Measurements from ENCODE around the gene CRYBA4. TPM values are rescaled to one million over a fixed set of nuclear protein-coding genes. Genes with fewer than 3 reads are reported as not detected.

Gene CRYBA4
- total and polyA plus RNA-seq, 2 of the 13 experiments (the other 11 are each of a cell fraction or from before 2014, with no cell fraction given): not detected

- intact Hi-C loops (cut with micrococcal nuclease; ENCODE audit: unreplicated experiment): no loop called here
- ChIA-PET POLR2A (no interaction called here), CTCF (ENCODE audit: low intra/inter-chr PET ratio, low total read pairs) (no interaction called here)
- Histone ChIP-seq H3K79me2 (ENCODE audit: insufficient read depth, low read length) (no peaks in the 10 kb centered on the region), H3K4me1 (ENCODE audit: insufficient read depth, low read length) (no peaks in the 10 kb centered on the region), H3K27me3 (ENCODE audit: control insufficient read depth in 1 of 2, insufficient read depth in 2 of 2, low read length in 2 of 2) (peaks cover 0 to 12% of the 10 kb centered on the region in 2 experiments; a peak in 2 of 5 replicates), H3K4me3 (replicated peaks in 1 of 3; ENCODE audit: insufficient read depth in 1 of 3, low read depth in 2 of 3, low read length in 3 of 3) (no peak overlapping the region), H4K20me1 (ENCODE audit: insufficient read depth, low read length) (no peaks in the 10 kb centered on the region), H3K36me3 (replicated peaks in 1 of 2; ENCODE audit: control insufficient read depth in 1 of 2, insufficient read depth in 2 of 2, low read length in 2 of 2) (no peaks in the 10 kb centered on the region), H3K27ac (ENCODE audit: extremely low read length, insufficient read depth, low read length) (no peak overlapping the region), H2AFZ (ENCODE audit: low read length) (no peak overlapping the region), H3K9ac (ENCODE audit: insufficient read depth, low read depth, low read length) (no peak overlapping the region), H3K4me2 (ENCODE audit: low read depth, low read length) (no peak overlapping the region), H3K9me3 (ENCODE audit: low read length) (no peaks in the 10 kb centered on the region)
- ATAC-seq: no peak
- no peak for DNase-seq (ENCODE audit: low spot score)
- FAIRE-seq: no peak
- in situ Hi-C loops (cut with HindIII; ENCODE audit: extremely low pct_ligation_motif_present, low pct_unique_long_range_greater_than_20kb): no loop called here
- TF ChIP-seq NR2F6 (IDR thresholded peaks at IDR 0.05): no peak
- TF ChIP-seq NR2F6 (CRISPR knock-in tag; IDR thresholded peaks at IDR 0.05): no peak
- TF ChIP-seq HNRNPL (IDR thresholded peaks at IDR 0.05; ENCODE audit: low read depth, low read length): no peak
- no peak for TF ChIP-seq SOX6 (IDR thresholded peaks at IDR 0.05)
- no peak for TF ChIP-seq SOX6 (CRISPR knock-in tag; IDR thresholded peaks at IDR 0.05)
- no peak for TF ChIP-seq TEAD2 (CRISPR knock-in tag; IDR thresholded peaks at IDR 0.05)
- no peak for TF ChIP-seq PHF21A (CRISPR knock-in tag; IDR thresholded peaks at IDR 0.05)
- TF ChIP-seq ZNF292 (CRISPR knock-in tag; IDR thresholded peaks at IDR 0.05; ENCODE audit: borderline replicate concordance, low read depth): no peak
- TF ChIP-seq AKAP8 (CRISPR knock-in tag; IDR thresholded peaks at IDR 0.05): no peak
- BruUV-seq (replicated peaks): no TSS peak
- WGBS (ENCODE audit: low lambda C conversion rate): 35% methylated on average over 6 of the region's 8 CpGs
These were observed 10.8 kb downstream of the CRYBA4 start for GRCh38 chr22:26632422-26633155.

- no peak for DNase-seq (ENCODE audit: low spot score)
- Histone ChIP-seq H3K4me3 (replicated peaks in 1 of 3; ENCODE audit: insufficient read depth in 1 of 3, low read depth in 2 of 3, low read length in 3 of 3) (no peak overlapping the region), H3K27me3 (ENCODE audit: control insufficient read depth in 1 of 2, insufficient read depth in 2 of 2, low read length in 2 of 2) (peaks cover 1 to 22% of the 10 kb centered on the region in 2 experiments; a peak in 2 of 5 replicates), H3K9ac (ENCODE audit: insufficient read depth, low read depth, low read length) (no peak overlapping the region), H3K36me3 (replicated peaks in 1 of 2; ENCODE audit: control insufficient read depth in 1 of 2, insufficient read depth in 2 of 2, low read length in 2 of 2) (no peaks in the 10 kb centered on the region), H3K27ac (ENCODE audit: extremely low read length, insufficient read depth, low read length) (no peak overlapping the region), H2AFZ (ENCODE audit: low read length) (no peak overlapping the region), H4K20me1 (ENCODE audit: insufficient read depth, low read length) (no peaks in the 10 kb centered on the region), H3K79me2 (ENCODE audit: insufficient read depth, low read length) (no peaks in the 10 kb centered on the region), H3K4me1 (ENCODE audit: insufficient read depth, low read length) (no peaks in the 10 kb centered on the region), H3K4me2 (ENCODE audit: low read depth, low read length) (no peak overlapping the region), H3K9me3 (ENCODE audit: low read length) (no peaks in the 10 kb centered on the region)
- intact Hi-C loops (cut with micrococcal nuclease; ENCODE audit: unreplicated experiment) (no loop called here), in situ Hi-C loops (cut with HindIII; ENCODE audit: extremely low pct_ligation_motif_present, low pct_unique_long_range_greater_than_20kb) (no loop called here)
- FAIRE-seq: no peak
- no peak for ATAC-seq
- ChIA-PET CTCF (ENCODE audit: low intra/inter-chr PET ratio, low total read pairs) (no interaction called here), POLR2A (no interaction called here)
- WGBS (ENCODE audit: low lambda C conversion rate): 48% methylated on average over 3 of the region's 3 CpGs
- BruUV-seq (replicated peaks): no TSS peak
- TF ChIP-seq ZNF12 (CRISPR knock-in tag; IDR thresholded peaks at IDR 0.05) (0 out of 2 replicates have a peak, but pooled peaks have one; percentile 31), SP1 (IDR thresholded peaks at IDR 0.05) (no peak), SP1 (CRISPR knock-in tag; IDR thresholded peaks at IDR 0.05) (no peak)
These were observed 12.4 kb downstream of the CRYBA4 start for GRCh38 chr22:26634189-26634588.
